ENCODE results near the gene RGS11. TPM values are rescaled to one million over a fixed set of nuclear protein-coding genes. Genes with fewer than 3 reads are reported as not detected.

RGS11 gene
- polyA plus RNA-seq, 1 donor (not counting 4 experiments of a cell fraction or from before 2014, with no cell fraction given) = not detected

GRCh38 chr16:263944-264343 is 11.8 kb downstream of the RGS11 start:
- Histone ChIP-seq H3K36me3 (ENCODE audit: control insufficient read depth in 2 of 2, extremely low read depth in 1 of 2, insufficient read depth in 2 of 2, low read length in 2 of 2) (peaks cover 0 to 15% of the 10 kb centered on the region in 2 experiments), H3K27me3 (ENCODE audit: control insufficient read depth, extremely low read depth, insufficient read depth, low read length) (peaks cover 9% of the 10 kb centered on the region), H3K4me2 (ENCODE audit: control insufficient read depth, extremely low read depth, insufficient read depth, low read depth, low read length) (no peak overlapping the region), H3K9ac (ENCODE audit: control insufficient read depth, extremely low read depth, insufficient read depth, low read length) (no peak overlapping the region), H3K4me1 (ENCODE audit: control insufficient read depth, extremely low read depth, insufficient read depth, low read length) (peaks cover 15% of the 10 kb centered on the region), H2AFZ (ENCODE audit: control insufficient read depth, low read length) (no peak overlapping the region), H4K20me1 (ENCODE audit: control insufficient read depth, extremely low read depth, insufficient read depth, low read length) (no peaks in the 10 kb centered on the region), H3K9me3 (ENCODE audit: control insufficient read depth, low read depth, low read length) (no peaks in the 10 kb centered on the region), H3K79me2 (ENCODE audit: control insufficient read depth, insufficient read depth, low read length) (no peaks in the 10 kb centered on the region), H3K4me3 (ENCODE audit: control insufficient read depth in 2 of 3, extremely low read depth in 1 of 3, insufficient read depth in 2 of 3, low read depth in 1 of 3, low read length in 3 of 3) (no peak overlapping the region), H3K9me1 (ENCODE audit: control insufficient read depth, extremely low read depth, insufficient read depth, low read length) (no peaks in the 10 kb centered on the region), H3K27ac (ENCODE audit: control insufficient read depth, insufficient read depth, low read length) (no peak overlapping the region)
- DNase-seq (ENCODE audit: low read depth, low spot score) (no peak), FAIRE-seq (no peak)
- TF ChIP-seq EZH2 (IDR thresholded peaks at IDR 0.05; ENCODE audit: low read length) = no peak
- TF ChIP-seq, protein P1, sequence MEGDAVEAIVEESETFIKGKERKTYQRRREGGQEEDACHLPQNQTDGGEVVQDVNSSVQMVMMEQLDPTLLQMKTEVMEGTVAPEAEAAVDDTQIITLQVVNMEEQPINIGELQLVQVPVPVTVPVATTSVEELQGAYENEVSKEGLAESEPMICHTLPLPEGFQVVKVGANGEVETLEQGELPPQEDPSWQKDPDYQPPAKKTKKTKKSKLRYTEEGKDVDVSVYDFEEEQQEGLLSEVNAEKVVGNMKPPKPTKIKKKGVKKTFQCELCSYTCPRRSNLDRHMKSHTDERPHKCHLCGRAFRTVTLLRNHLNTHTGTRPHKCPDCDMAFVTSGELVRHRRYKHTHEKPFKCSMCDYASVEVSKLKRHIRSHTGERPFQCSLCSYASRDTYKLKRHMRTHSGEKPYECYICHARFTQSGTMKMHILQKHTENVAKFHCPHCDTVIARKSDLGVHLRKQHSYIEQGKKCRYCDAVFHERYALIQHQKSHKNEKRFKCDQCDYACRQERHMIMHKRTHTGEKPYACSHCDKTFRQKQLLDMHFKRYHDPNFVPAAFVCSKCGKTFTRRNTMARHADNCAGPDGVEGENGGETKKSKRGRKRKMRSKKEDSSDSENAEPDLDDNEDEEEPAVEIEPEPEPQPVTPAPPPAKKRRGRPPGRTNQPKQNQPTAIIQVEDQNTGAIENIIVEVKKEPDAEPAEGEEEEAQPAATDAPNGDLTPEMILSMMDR (optimal IDR thresholded peaks at IDR 0.05 in 1 of 3, IDR thresholded peaks at IDR 0.05 in 1 of 3, conservative IDR thresholded peaks at IDR 0.05 in 1 of 3; ENCODE audit: extremely low read depth in 1 of 3, insufficient read depth in 2 of 3, low read length in 3 of 3) = no peak
- dilution Hi-C loops (cut with MboI; ENCODE audit: extremely low pct_ligation_motif_present, low sequenced_read_pairs) = no loop called here

DNA sequence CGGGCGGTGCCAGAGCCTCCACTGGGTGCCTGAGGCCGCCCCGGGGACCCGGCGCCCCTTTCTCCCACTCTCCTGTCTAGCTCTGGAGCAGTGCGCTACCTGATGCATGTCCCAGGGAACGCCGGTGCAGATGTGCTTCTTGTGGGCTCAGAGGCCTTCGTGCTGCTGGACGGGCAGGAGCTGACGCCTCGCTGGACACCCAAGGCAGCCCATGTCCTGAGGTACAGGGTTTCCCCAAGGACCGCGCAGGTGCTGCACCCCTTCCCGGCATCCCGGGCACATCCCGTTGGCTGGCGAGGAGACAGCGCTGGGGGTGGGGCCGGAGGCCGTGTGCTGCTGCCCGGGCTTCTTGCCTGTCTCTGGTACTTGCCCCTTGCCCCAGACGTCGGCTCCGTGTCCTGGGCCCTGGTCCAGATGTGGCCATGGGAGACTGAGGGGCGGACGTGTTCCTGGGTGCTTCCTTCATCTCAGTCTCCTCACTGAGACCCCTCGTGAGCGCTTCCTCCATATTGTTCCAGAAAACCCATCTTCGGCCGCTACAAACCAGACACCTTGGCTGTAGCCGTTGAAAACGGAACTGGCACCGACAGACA is 12.5 kb downstream of the RGS11 start:
- FAIRE-seq (no peak), DNase-seq (ENCODE audit: low read depth, low spot score) (no peak)
- no peak overlapping the region for H3K4me2 ChIP-seq (ENCODE audit: control insufficient read depth, extremely low read depth, insufficient read depth, low read depth, low read length)
- no peak overlapping the region for H3K27ac ChIP-seq (ENCODE audit: control insufficient read depth, insufficient read depth, low read length)
- no peaks in the 10 kb centered on the region for H3K9me1 ChIP-seq (ENCODE audit: control insufficient read depth, extremely low read depth, insufficient read depth, low read length)
- no peaks in the 10 kb centered on the region for H3K79me2 ChIP-seq (ENCODE audit: control insufficient read depth, insufficient read depth, low read length)
- peaks cover 0 to 15% of the 10 kb centered on the region in 2 experiments for H3K36me3 ChIP-seq (ENCODE audit: control insufficient read depth in 2 of 2, extremely low read depth in 1 of 2, insufficient read depth in 2 of 2, low read length in 2 of 2)
- no peak overlapping the region for H3K4me3 ChIP-seq (ENCODE audit: control insufficient read depth in 2 of 3, extremely low read depth in 1 of 3, insufficient read depth in 2 of 3, low read depth in 1 of 3, low read length in 3 of 3)
- H2AFZ ChIP-seq (ENCODE audit: control insufficient read depth, low read length) = no peak overlapping the region
- no peak for TF ChIP-seq EZH2 (IDR thresholded peaks at IDR 0.05; ENCODE audit: low read length)
- TF ChIP-seq, protein P1 (optimal IDR thresholded peaks at IDR 0.05 in 1 of 3, IDR thresholded peaks at IDR 0.05 in 1 of 3, conservative IDR thresholded peaks at IDR 0.05 in 1 of 3; ENCODE audit: extremely low read depth in 1 of 3, insufficient read depth in 2 of 3, low read length in 3 of 3) = no peak
- no peaks in the 10 kb centered on the region for H4K20me1 ChIP-seq (ENCODE audit: control insufficient read depth, extremely low read depth, insufficient read depth, low read length)
- peaks cover 3% of the 10 kb centered on the region for H3K27me3 ChIP-seq (ENCODE audit: control insufficient read depth, extremely low read depth, insufficient read depth, low read length)
- no peaks in the 10 kb centered on the region for H3K9me3 ChIP-seq (ENCODE audit: control insufficient read depth, low read depth, low read length)
- dilution Hi-C loops (cut with MboI; ENCODE audit: extremely low pct_ligation_motif_present, low sequenced_read_pairs) = no loop called here
- peaks cover 12% of the 10 kb centered on the region for H3K4me1 ChIP-seq (ENCODE audit: control insufficient read depth, extremely low read depth, insufficient read depth, low read length)
- no peak overlapping the region for H3K9ac ChIP-seq (ENCODE audit: control insufficient read depth, extremely low read depth, insufficient read depth, low read length)
